ENCODE results near the gene NEDD8.

Gene NEDD8

GRCh38 chr14:24252289-24253124, 20.3 kb upstream of the NEDD8 start:
- ChIA-PET CTCF (interaction anchor here (0.7 to 4.3 kb wide), 9 partner anchors 10 to 185 kb away, joined by 3 to 36 read pairs (median 11); partner anchors contain the start of genes CIDEB, DHRS1, MDP1 and NOP9), POLR2A (interaction anchor here (0.7 to 0.9 kb wide), 2 partner anchors 9 to 24 kb away, joined by 3 to 5 read pairs; no protein-coding TSS in a partner anchor)
- TF ChIP-seq, protein P1, sequence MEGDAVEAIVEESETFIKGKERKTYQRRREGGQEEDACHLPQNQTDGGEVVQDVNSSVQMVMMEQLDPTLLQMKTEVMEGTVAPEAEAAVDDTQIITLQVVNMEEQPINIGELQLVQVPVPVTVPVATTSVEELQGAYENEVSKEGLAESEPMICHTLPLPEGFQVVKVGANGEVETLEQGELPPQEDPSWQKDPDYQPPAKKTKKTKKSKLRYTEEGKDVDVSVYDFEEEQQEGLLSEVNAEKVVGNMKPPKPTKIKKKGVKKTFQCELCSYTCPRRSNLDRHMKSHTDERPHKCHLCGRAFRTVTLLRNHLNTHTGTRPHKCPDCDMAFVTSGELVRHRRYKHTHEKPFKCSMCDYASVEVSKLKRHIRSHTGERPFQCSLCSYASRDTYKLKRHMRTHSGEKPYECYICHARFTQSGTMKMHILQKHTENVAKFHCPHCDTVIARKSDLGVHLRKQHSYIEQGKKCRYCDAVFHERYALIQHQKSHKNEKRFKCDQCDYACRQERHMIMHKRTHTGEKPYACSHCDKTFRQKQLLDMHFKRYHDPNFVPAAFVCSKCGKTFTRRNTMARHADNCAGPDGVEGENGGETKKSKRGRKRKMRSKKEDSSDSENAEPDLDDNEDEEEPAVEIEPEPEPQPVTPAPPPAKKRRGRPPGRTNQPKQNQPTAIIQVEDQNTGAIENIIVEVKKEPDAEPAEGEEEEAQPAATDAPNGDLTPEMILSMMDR (IDR thresholded peaks at IDR 0.05; ENCODE audit: control extremely low read depth, extremely low read depth, low read depth, missing control alignments) = no peak

DNA sequence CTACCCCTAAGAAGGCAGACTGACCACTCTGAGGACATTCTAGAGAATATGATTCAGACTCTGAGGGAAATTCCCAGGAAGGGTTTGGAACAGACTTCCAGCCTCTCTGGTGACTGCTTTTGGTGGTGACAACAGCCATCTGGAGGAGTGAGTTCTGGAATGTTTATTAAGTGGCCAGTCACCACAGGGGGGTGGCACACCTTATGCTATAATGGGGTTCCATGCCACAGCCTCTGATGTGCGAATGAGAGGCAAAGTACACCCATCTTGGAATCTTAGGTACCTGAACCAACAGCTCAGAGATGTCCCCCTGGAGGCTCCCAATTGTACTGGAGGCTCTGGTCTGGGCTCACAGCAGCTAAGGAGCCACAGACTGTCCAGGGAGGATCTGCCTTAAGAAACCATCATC, 19.7 kb upstream of the NEDD8 start:
- POLR2A ChIA-PET = interaction anchor here (0.7 to 0.9 kb wide), 2 partner anchors 9 to 25 kb away, joined by 3 to 5 read pairs; no protein-coding TSS in a partner anchor

More at GRCh38 chr14:24252289-24253124, 20.3 kb upstream of the NEDD8 start:
- no peak for DNase-seq (ENCODE audit: extremely low spot score)

GRCh38 chr14:24250354-24250753, 18.2 kb upstream of the NEDD8 start:
- TF ChIP-seq, protein P1 (IDR thresholded peaks at IDR 0.05; ENCODE audit: control extremely low read depth, extremely low read depth, low read depth, missing control alignments) = no peak
- ChIA-PET CTCF (interaction anchor here (1.1 to 4.3 kb wide), 8 partner anchors 8 to 57 kb away, joined by 3 to 36 read pairs (median 12); partner anchors contain the start of genes CIDEB, MDP1, RABGGTA and TINF2), POLR2A (no interaction called here)
- no peak for DNase-seq (ENCODE audit: extremely low spot score)

More for the DNA sequence above, 19.7 kb upstream of the NEDD8 start:
- DNase-seq (ENCODE audit: extremely low spot score) = no peak
- TF ChIP-seq, protein P1 (IDR thresholded peaks at IDR 0.05; ENCODE audit: control extremely low read depth, extremely low read depth, low read depth, missing control alignments) = no peak
- CTCF ChIA-PET = interaction anchor here (0.7 to 4.3 kb wide), 9 partner anchors 10 to 185 kb away, joined by 3 to 36 read pairs (median 11); partner anchors contain the start of genes CIDEB, DHRS1, MDP1 and NOP9

- POLR2A ChIA-PET = no interaction called here
- no peak for DNase-seq (ENCODE audit: extremely low spot score)
- CTCF ChIA-PET = interaction anchor here (1.1 to 10.1 kb wide), 4 partner anchors 21 to 182 kb away, joined by 4 to 323 read pairs (median 18); partner anchors contain the start of genes CIDEB, DHRS1, NOP9 and RABGGTA
- TF ChIP-seq, protein P1 (IDR thresholded peaks at IDR 0.05; ENCODE audit: control extremely low read depth, extremely low read depth, low read depth, missing control alignments) = no peak
Observed at GRCh38 chr14:24249230-24250021, 17.3 kb upstream of the NEDD8 start.

GRCh38 chr14:24247422-24247821, 15.3 kb upstream of the NEDD8 start:
- TF ChIP-seq, protein P1 (IDR thresholded peaks at IDR 0.05; ENCODE audit: control extremely low read depth, extremely low read depth, low read depth, missing control alignments) = no peak
- POLR2A ChIA-PET = interaction anchor here (1.0 to 2.3 kb wide), 3 partner anchors 22 to 34 kb away, joined by 4 to 9 read pairs (median 5); partner anchors contain the start of gene RABGGTA
- CTCF ChIA-PET = interaction anchor here (0.9 to 10.1 kb wide), 11 partner anchors 10 to 86 kb away, joined by 3 to 323 read pairs (median 7); partner anchors contain the start of genes CIDEB, DHRS1, LTB4R and LTB4R2
- DNase-seq (ENCODE audit: extremely low spot score) = no peak
